IMR-90 (cell line): ENCODE data around the gene IL5RA. TPM values are rescaled to one million over a fixed set of nuclear protein-coding genes. Genes with fewer than 3 reads are reported as not detected.

Source experiments
- ATAC-seq: fragments of 200-7000 bp; cut with Tn5 transposase; 2 replicates; pipeline ENCODE4 v1.9.1; 2020; ENCODE audit warnings: low read depth, mild to moderate bottlenecking, moderate library complexity
- BruUV-seq: library from RNA; stranded (reverse); fragments of 400-500 nt; replicated peaks from 2 replicates; lab custom pipeline; 2021; lab: Mats Ljungman, UMichigan
- CTCF ChIA-PET: fragments of 300-600 bp; formaldehyde crosslinking; extraction: SDS; loops from one replicate; lab custom pipeline; 2021; ENCODE audit warnings: antibody characterized with exemption; lab: Yijun Ruan, JAX
- POLR2A ChIA-PET: fragments of 300-600 bp; sonication (Branson Sonifier 250); formaldehyde crosslinking; loops from one replicate; lab custom pipeline; 2022; ENCODE audit warnings: antibody characterized with exemption; ENCODE audit not compliant: unreplicated experiment; lab: Charles Lee
- DNase-seq: peaks from one replicate; pipeline ENCODE4 v3.0.0; 2013
- H2AFZ ChIP-seq: replicated peaks from 2 replicates; pipeline ENCODE3; 2013; ENCODE audit warnings: low read length, mild to moderate bottlenecking; ENCODE audit not compliant: poor library complexity
- H2AK5ac ChIP-seq: 2 replicates; pipeline ENCODE4 v1.6.1; 2013; ENCODE audit warnings: low read depth, low read length, inconsistent platforms
- H2AK9ac ChIP-seq: replicated peaks from 2 replicates; pipeline ENCODE3; 2013; ENCODE audit warnings: mild to moderate bottlenecking, low read depth, low read length, moderate library complexity; ENCODE audit not compliant: poor library complexity
- H2BK120ac ChIP-seq: 2 replicates; pipeline ENCODE4 v1.6.1; 2013; ENCODE audit warnings: low read depth, low read length, inconsistent platforms
- H2BK15ac ChIP-seq: 3 replicates; pipeline ENCODE4 v1.6.1; 2013; ENCODE audit warnings: low read depth, low read length, inconsistent platforms
- H2BK20ac ChIP-seq: 2 replicates; pipeline ENCODE4 v1.6.1; 2013; ENCODE audit warnings: low read depth, mild to moderate bottlenecking, inconsistent platforms, low read length, moderate library complexity
- H2BK5ac ChIP-seq: 2 replicates; pipeline ENCODE4 v1.6.1; 2013; ENCODE audit warnings: mild to moderate bottlenecking, low read depth, low read length, inconsistent platforms; ENCODE audit not compliant: poor library complexity, severe bottlenecking
- H3K14ac ChIP-seq: replicated peaks from 2 replicates; pipeline ENCODE4 v1.6.1; 2013; ENCODE audit warnings: low read depth, low read length, inconsistent platforms
- H3K18ac ChIP-seq: 2 replicates; pipeline ENCODE4 v1.6.1; 2013; ENCODE audit warnings: low read depth, low read length, control low read depth
- H3K23ac ChIP-seq: 2 replicates; pipeline ENCODE4 v1.6.1; 2013; ENCODE audit warnings: low read depth, low read length, inconsistent platforms
- H3K27ac ChIP-seq: 2 replicates; pipeline ENCODE4 v1.5.1; 2013; ENCODE audit warnings: mild to moderate bottlenecking, control low read depth, low read length; ENCODE audit not compliant: insufficient read depth
- H3K27me3 ChIP-seq: 2 replicates; pipeline ENCODE4 v1.6.1; 2013; ENCODE audit warnings: low read length; ENCODE audit not compliant: control insufficient read depth, insufficient read depth
- H3K36me3 ChIP-seq: 2 replicates; pipeline ENCODE4 v1.6.1; 2013; ENCODE audit warnings: low read length, mixed read lengths; ENCODE audit not compliant: control insufficient read depth, insufficient read depth
- H3K4ac ChIP-seq: 2 replicates; pipeline ENCODE4 v1.6.1; 2013; ENCODE audit warnings: low read depth, low read length, inconsistent platforms
- H3K4me1 ChIP-seq: 2 replicates; pipeline ENCODE4 v1.6.1; 2013; ENCODE audit warnings: low read length, mixed read lengths; ENCODE audit not compliant: control insufficient read depth, insufficient read depth
- H3K4me2 ChIP-seq: 2 replicates; pipeline ENCODE4 v1.6.1; 2013; ENCODE audit warnings: low read depth, mild to moderate bottlenecking, control low read depth, low read length, moderate library complexity
- H3K4me3 ChIP-seq: 2 replicates; pipeline ENCODE4 v1.5.1; 2013; ENCODE audit warnings: low read depth, mild to moderate bottlenecking, control low read depth, low read length, moderate library complexity; ENCODE audit not compliant: insufficient read depth
- H3K56ac ChIP-seq: 2 replicates; pipeline ENCODE4 v1.6.1; 2013; ENCODE audit warnings: low read length, inconsistent platforms; ENCODE audit not compliant: insufficient read depth; ENCODE audit errors: extremely low read depth
- H3K79me1 ChIP-seq, 2 experiments: 2 replicates each; pipeline ENCODE4 v1.6.1; 2013; ENCODE audit warnings: low read length in 2 of 2, inconsistent platforms in 1 of 2, low read depth in 1 of 2
- H3K9ac ChIP-seq: 2 replicates; pipeline ENCODE4 v1.6.1; 2013; ENCODE audit warnings: low read depth, low read length, control low read depth
- H3K9me1 ChIP-seq: 2 replicates; pipeline ENCODE4 v1.6.1; 2013; ENCODE audit warnings: low read length, inconsistent platforms; ENCODE audit not compliant: insufficient read depth
- H3K9me3 ChIP-seq: 2 replicates; pipeline ENCODE4 v1.6.1; 2013; ENCODE audit warnings: low read length; ENCODE audit not compliant: control insufficient read depth, insufficient read depth
- H4K20me1 ChIP-seq: 2 replicates; pipeline ENCODE4 v1.6.1; 2013; ENCODE audit warnings: low read length, inconsistent platforms; ENCODE audit not compliant: insufficient read depth
- H4K5ac ChIP-seq: 2 replicates; pipeline ENCODE4 v1.6.1; 2013; ENCODE audit warnings: mild to moderate bottlenecking, low read depth, low read length, control low read depth
- H4K8ac ChIP-seq, 2 experiments: 2 replicates each; pipeline ENCODE4 v1.6.1; 2013; ENCODE audit warnings: low read depth in 2 of 2, low read length in 2 of 2, control low read depth in 1 of 2, inconsistent platforms in 1 of 2
- H4K91ac ChIP-seq: 2 replicates; pipeline ENCODE4 v1.6.1; 2013; ENCODE audit warnings: low read depth, low read length, inconsistent platforms; ENCODE audit not compliant: insufficient read depth
- BHLHE40 ChIP-seq: fragments of 150-350 bp; IDR thresholded peaks from 2 replicates; pipeline ENCODE4 v1.6.1; 2016; ENCODE audit warnings: mild to moderate bottlenecking, low read depth, low read length
- CEBPB ChIP-seq: IDR thresholded peaks from 2 replicates; pipeline ENCODE4 v1.6.1; 2012; ENCODE audit warnings: low read depth, low read length, improper control_type of control experiment
- CTCF ChIP-seq: conservative IDR thresholded peaks from 2 replicates; pipeline ENCODE4 v1.5.1; 2012; ENCODE audit warnings: mild to moderate bottlenecking, low read depth, low read length, improper control_type of control experiment
- ELK1 ChIP-seq: fragments of 150-350 bp; IDR thresholded peaks from 2 replicates; pipeline ENCODE4 v1.6.1; 2016; ENCODE audit warnings: low read depth, mild to moderate bottlenecking, low read length, moderate library complexity, borderline replicate concordance
- MAFK ChIP-seq: IDR thresholded peaks from 2 replicates; pipeline ENCODE4 v1.6.1; 2012; ENCODE audit warnings: low read depth, low read length, improper control_type of control experiment
- MXI1 ChIP-seq: IDR thresholded peaks from 2 replicates; pipeline ENCODE4 v1.6.1; 2012; ENCODE audit warnings: low read depth, mild to moderate bottlenecking, low read length, moderate library complexity, borderline replicate concordance
- NFE2L2 ChIP-seq: fragments of 150-350 bp; IDR thresholded peaks from 2 replicates; pipeline ENCODE4 v1.6.1; 2016; ENCODE audit warnings: low read depth, mild to moderate bottlenecking, low read length
- POLR2A ChIP-seq: IDR thresholded peaks from 2 replicates; pipeline ENCODE4 v1.6.1; 2012; ENCODE audit warnings: mild to moderate bottlenecking, low read depth, low read length
- RAD21 ChIP-seq: IDR thresholded peaks from 2 replicates; pipeline ENCODE4 v1.6.1; 2012; ENCODE audit warnings: low read length, improper control_type of control experiment
- RFX5 ChIP-seq: IDR thresholded peaks from 2 replicates; pipeline ENCODE4 v1.8.0; 2012; ENCODE audit warnings: low read depth, mild to moderate bottlenecking, low read length, moderate library complexity
- SMC3 ChIP-seq: fragments of 150-350 bp; IDR thresholded peaks from 2 replicates; pipeline ENCODE4 v1.6.1; 2016; ENCODE audit warnings: low read depth, mild to moderate bottlenecking, antibody characterized with exemption, low read length, moderate library complexity
- WGBS, 2 experiments: methylation state at CpG; one replicate each; pipeline versions ENCODE4 v1.1.5 to v1.1.7; 2013; ENCODE audit warnings: missing lambda C conversion rate in 2 of 2; ENCODE audit not compliant: insufficient read length in 1 of 2; ENCODE audit errors: extremely low coverage in 2 of 2; 5-methylcytosine and 5-hydroxymethylcytosine counted together
- dilution Hi-C: fragments of 300-500 bp; cut with HindIII; formaldehyde crosslinking; loops from one replicate; pipeline ENCODE4 v1.14.3; 2018; ENCODE audit warnings: low sequenced_read_pairs; ENCODE audit not compliant: unreplicated experiment
- in situ Hi-C: fragments of 300-500 bp; cut with MboI; formaldehyde crosslinking; loops from 3 replicates; pipeline ENCODE4 v1.14.3; 2019; ENCODE audit warnings: low sequenced_read_pairs, inconsistent platforms, mixed read lengths
- intact Hi-C: fragments of 100-400 bp; cut with micrococcal nuclease; formaldehyde crosslinking; loops from 2 replicates; pipeline ENCODE4 v1.10.0; 2022
- polyA plus RNA-seq, 3 experiments: library from polyadenylated mRNA; depleted of rRNA; stranded (reverse); fragments of >200 nt; gene quantifications; 2 replicates each; pipeline ENCODE4 v1.2.3, GENCODE V29; 2012; ENCODE audit warnings: low replicate concordance in 1 of 3
- total RNA-seq: library from RNA; depleted of rRNA; stranded (reverse); fragments of >200 nt; gene quantifications from 2 replicates; pipeline ENCODE4 v1.2.3, GENCODE V29; 2012

Gene IL5RA
- total and polyA plus RNA-seq, 2 of the 4 experiments (the other 2 are of a cell fraction): not detected

- no TSS peak for BruUV-seq
- in situ Hi-C loops (no loop called here), intact Hi-C loops (no loop called here), dilution Hi-C loops (no loop called here)
- Histone ChIP-seq H2AK9ac (no peak overlapping the region), H2BK15ac (no peak overlapping the region), H3K4me3 (no peak overlapping the region), H4K8ac (no peak overlapping the region), H3K4ac (no peak overlapping the region), H3K9me1 (no peaks in the 10 kb centered on the region), H3K14ac (no peak overlapping the region), H2AK5ac (no peak overlapping the region), H2BK120ac (no peak overlapping the region), H4K91ac (no peak overlapping the region), H2AFZ (no peak overlapping the region), H2BK5ac (no peak overlapping the region), H2BK20ac (no peak overlapping the region), H3K9ac (no peak overlapping the region), H3K9me3 (0 out of 2 replicates have a peak, but pooled peaks cover 2% of the 10 kb centered on the region), H3K23ac (no peak overlapping the region), H3K36me3 (no peaks in the 10 kb centered on the region), H3K4me1 (no peaks in the 10 kb centered on the region), H4K5ac (no peak overlapping the region), H3K4me2 (no peak overlapping the region), H3K18ac (no peak overlapping the region), H3K56ac (no peak overlapping the region), H4K20me1 (no peaks in the 10 kb centered on the region), H3K27ac (no peak overlapping the region), H3K27me3 (no peaks in the 10 kb centered on the region), H3K79me1 (no peaks in the 10 kb centered on the region)
- ATAC-seq (no peak), DNase-seq (no peak)
- WGBS, 2 experiments: 80% methylated on average over 2 of the region's 6 CpGs; no CpG with 5 or more reads in 1 of the 2 experiments
- ChIA-PET CTCF (no interaction called here), POLR2A (no interaction called here)
- no peak for TF ChIP-seq BHLHE40
- no peak for TF ChIP-seq CEBPB
- no peak for TF ChIP-seq NFE2L2
- TF ChIP-seq MXI1: no peak
- no peak for TF ChIP-seq RFX5
- no peak for TF ChIP-seq ELK1
- no peak for TF ChIP-seq POLR2A
- no peak for TF ChIP-seq RAD21
- TF ChIP-seq CTCF: no peak
- TF ChIP-seq MAFK: no peak
- no peak for TF ChIP-seq SMC3
Measured at GRCh38 chr3:3101660-3102458, 8.3 kb downstream of the IL5RA start.
